Neural cell (in vitro differentiated cells): ENCODE data around the gene PGLYRP4. TPM values are rescaled to one million over a fixed set of nuclear protein-coding genes. Genes with fewer than 3 reads are reported as not detected.

ENCODE experiments used
- H2AFZ ChIP-seq: fragments of 200-600, 300-800 bp; sonication (generic), shearing (Covaris generic); 2 replicates; pipeline ENCODE4 v1.6.0; 2014; ENCODE audit warnings: low read depth, mild to moderate bottlenecking, antibody characterized with exemption, low read length, moderate library complexity
- H3F3A ChIP-seq: fragments of 200-600 bp; shearing (Covaris generic); 2 replicates; pipeline ENCODE4 v1.6.1; 2016; ENCODE audit warnings: mild to moderate bottlenecking, moderate library complexity, mixed read lengths, antibody characterized with exemption, low read length; ENCODE audit not compliant: insufficient read depth, poor library complexity, severe bottlenecking
- H3K27ac ChIP-seq: fragments of 200-600, 300-800 bp; sonication (generic), shearing (Covaris generic); 2 replicates; pipeline ENCODE4 v1.5.1; 2014; ENCODE audit warnings: mild to moderate bottlenecking, low read length, moderate library complexity
- H3K27me3 ChIP-seq: fragments of 300-800, 200-600 bp; sonication (generic), shearing (Covaris generic); 2 replicates; pipeline ENCODE4 v1.6.0; 2014; ENCODE audit warnings: mild to moderate bottlenecking, low read depth, low read length, moderate library complexity; ENCODE audit not compliant: insufficient read depth
- H3K36me3 ChIP-seq: fragments of 300-800, 200-600 bp; sonication (generic), shearing (Covaris generic); 2 replicates; pipeline ENCODE4 v1.5.1; 2014; ENCODE audit warnings: mild to moderate bottlenecking, antibody characterized with exemption, low read length, moderate library complexity; ENCODE audit not compliant: insufficient read depth
- H3K4me2 ChIP-seq: fragments of 300-800, 200-600 bp; sonication (generic), shearing (Covaris generic); 2 replicates; pipeline ENCODE4 v1.6.0; 2014; ENCODE audit warnings: mild to moderate bottlenecking, low read length
- H3K4me3 ChIP-seq: fragments of 300-800, 200-600 bp; sonication (generic), shearing (Covaris generic); 2 replicates; pipeline ENCODE4 v1.5.1; 2014; ENCODE audit warnings: mild to moderate bottlenecking, low read length, moderate library complexity
- H3K79me2 ChIP-seq: fragments of 200-600 bp; shearing (Covaris generic); replicated peaks from 2 replicates; pipeline ENCODE4 v1.6.0; 2014; ENCODE audit warnings: mild to moderate bottlenecking, low read length, moderate library complexity; ENCODE audit not compliant: insufficient read depth
- H3K9ac ChIP-seq: fragments of 300-800, 200-600 bp; sonication (generic), shearing (Covaris generic); 2 replicates; pipeline ENCODE4 v1.6.1; 2016; ENCODE audit warnings: mild to moderate bottlenecking, low read length, mixed read lengths
- H3K9me2 ChIP-seq: fragments of 200-600 bp; shearing (Covaris generic); 2 replicates; pipeline ENCODE4 v1.6.1; 2016; ENCODE audit warnings: mild to moderate bottlenecking, low read length, mixed read lengths; ENCODE audit not compliant: insufficient read depth
- H3K9me3 ChIP-seq: fragments of 200-600, 300-800 bp; sonication (generic), shearing (Covaris generic); 2 replicates; pipeline ENCODE4 v1.6.1; 2016; ENCODE audit warnings: mild to moderate bottlenecking, mixed run types, low read length, moderate library complexity, mixed read lengths
- H4K20me1 ChIP-seq: fragments of 200-600 bp; shearing (Covaris generic); 2 replicates; pipeline ENCODE4 v1.6.1; 2016; ENCODE audit warnings: mild to moderate bottlenecking, mixed run types; ENCODE audit not compliant: insufficient read depth
- EP300 ChIP-seq: fragments of 450-650 bp; conservative IDR thresholded peaks from 2 replicates; pipeline ENCODE4 v1.6.1; 2014; ENCODE audit warnings: antibody characterized with exemption, mild to moderate bottlenecking, moderate library complexity; ENCODE audit not compliant: poor library complexity, severe bottlenecking
- EZH2 ChIP-seq: fragments of 200-600, 300-800 bp; shearing (Covaris generic), sonication (generic); IDR thresholded peaks from 2 replicates; pipeline ENCODE4 v1.6.1; 2014; ENCODE audit warnings: antibody characterized with exemption, low read length, borderline replicate concordance, mild to moderate bottlenecking; ENCODE audit not compliant: insufficient read depth, poor library complexity, severe bottlenecking
- MXI1 ChIP-seq: fragments of 450-650 bp; conservative IDR thresholded peaks from 2 replicates; pipeline ENCODE4 v1.6.1; 2014; ENCODE audit warnings: antibody characterized with exemption, mild to moderate bottlenecking; ENCODE audit not compliant: poor library complexity, severe bottlenecking
- POLR2AphosphoS5 ChIP-seq: IDR thresholded peaks from 2 replicates; pipeline ENCODE4 v1.6.1; 2012
- RAD21 ChIP-seq: fragments of 450-650 bp; conservative IDR thresholded peaks from 2 replicates; pipeline ENCODE4 v1.6.1; 2014; ENCODE audit warnings: antibody characterized with exemption, mild to moderate bottlenecking, moderate library complexity
- SMC3 ChIP-seq: fragments of 450-650 bp; conservative IDR thresholded peaks from 2 replicates; pipeline ENCODE4 v1.6.1; 2014; ENCODE audit warnings: antibody characterized with exemption, mild to moderate bottlenecking, moderate library complexity; ENCODE audit not compliant: poor library complexity
- TAF1 ChIP-seq: IDR thresholded peaks from 2 replicates; pipeline ENCODE4 v1.6.1; 2012; ENCODE audit warnings: low read depth
- polyA plus RNA-seq: library from polyadenylated mRNA; depleted of rRNA; stranded (reverse); fragments of >200 nt; gene quantifications from 2 replicates; pipeline ENCODE4 v1.2.3, GENCODE V29; 2014
- TF ChIP-seq, protein P1 (sequence below): IDR thresholded peaks from 2 replicates; pipeline ENCODE4 v1.6.1; 2012; ENCODE audit warnings: borderline replicate concordance
- TF ChIP-seq, protein P2 (sequence below): fragments of 450-650 bp; IDR thresholded peaks from 2 replicates; pipeline ENCODE4 v1.5.1; 2014; ENCODE audit warnings: antibody characterized with exemption, mild to moderate bottlenecking, moderate library complexity; ENCODE audit not compliant: poor library complexity, severe bottlenecking

Gene PGLYRP4
- polyA plus RNA-seq, 1 donor from 2014 or later, result not detected

DNA sequence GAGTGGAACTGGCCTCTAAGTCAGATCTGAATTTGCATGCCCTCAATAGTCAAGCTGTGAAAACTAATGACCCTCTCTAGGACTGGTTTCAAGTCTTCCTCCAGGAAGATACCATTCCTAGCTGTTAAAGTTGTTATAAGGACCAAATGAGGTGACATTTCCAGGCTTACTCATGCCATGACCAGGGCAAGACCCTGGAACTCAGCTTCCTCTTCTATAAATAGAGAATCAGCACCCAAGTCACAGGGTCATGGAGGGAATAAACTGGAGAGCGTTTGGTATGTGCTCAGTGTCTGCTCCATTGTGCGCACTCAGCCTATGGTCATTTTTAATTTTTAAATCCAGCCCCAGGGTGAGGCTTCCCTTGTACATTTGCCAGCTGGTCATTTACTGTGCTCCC lies 11.5 kb upstream of the PGLYRP4 start:
- no peaks in the 10 kb centered on the region for H4K20me1 ChIP-seq
- no peaks in the 10 kb centered on the region for H3K27me3 ChIP-seq
- H3K4me2 ChIP-seq, result no peak overlapping the region
- TF ChIP-seq MXI1 (no peak), EP300 (no peak), TAF1 (no peak), SMC3 (no peak), EZH2 (no peak), POLR2AphosphoS5 (no peak), RAD21 (no peak)
- TF ChIP-seq, protein P1, sequence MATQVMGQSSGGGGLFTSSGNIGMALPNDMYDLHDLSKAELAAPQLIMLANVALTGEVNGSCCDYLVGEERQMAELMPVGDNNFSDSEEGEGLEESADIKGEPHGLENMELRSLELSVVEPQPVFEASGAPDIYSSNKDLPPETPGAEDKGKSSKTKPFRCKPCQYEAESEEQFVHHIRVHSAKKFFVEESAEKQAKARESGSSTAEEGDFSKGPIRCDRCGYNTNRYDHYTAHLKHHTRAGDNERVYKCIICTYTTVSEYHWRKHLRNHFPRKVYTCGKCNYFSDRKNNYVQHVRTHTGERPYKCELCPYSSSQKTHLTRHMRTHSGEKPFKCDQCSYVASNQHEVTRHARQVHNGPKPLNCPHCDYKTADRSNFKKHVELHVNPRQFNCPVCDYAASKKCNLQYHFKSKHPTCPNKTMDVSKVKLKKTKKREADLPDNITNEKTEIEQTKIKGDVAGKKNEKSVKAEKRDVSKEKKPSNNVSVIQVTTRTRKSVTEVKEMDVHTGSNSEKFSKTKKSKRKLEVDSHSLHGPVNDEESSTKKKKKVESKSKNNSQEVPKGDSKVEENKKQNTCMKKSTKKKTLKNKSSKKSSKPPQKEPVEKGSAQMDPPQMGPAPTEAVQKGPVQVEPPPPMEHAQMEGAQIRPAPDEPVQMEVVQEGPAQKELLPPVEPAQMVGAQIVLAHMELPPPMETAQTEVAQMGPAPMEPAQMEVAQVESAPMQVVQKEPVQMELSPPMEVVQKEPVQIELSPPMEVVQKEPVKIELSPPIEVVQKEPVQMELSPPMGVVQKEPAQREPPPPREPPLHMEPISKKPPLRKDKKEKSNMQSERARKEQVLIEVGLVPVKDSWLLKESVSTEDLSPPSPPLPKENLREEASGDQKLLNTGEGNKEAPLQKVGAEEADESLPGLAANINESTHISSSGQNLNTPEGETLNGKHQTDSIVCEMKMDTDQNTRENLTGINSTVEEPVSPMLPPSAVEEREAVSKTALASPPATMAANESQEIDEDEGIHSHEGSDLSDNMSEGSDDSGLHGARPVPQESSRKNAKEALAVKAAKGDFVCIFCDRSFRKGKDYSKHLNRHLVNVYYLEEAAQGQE, result no peak
- TF ChIP-seq, protein P2, sequence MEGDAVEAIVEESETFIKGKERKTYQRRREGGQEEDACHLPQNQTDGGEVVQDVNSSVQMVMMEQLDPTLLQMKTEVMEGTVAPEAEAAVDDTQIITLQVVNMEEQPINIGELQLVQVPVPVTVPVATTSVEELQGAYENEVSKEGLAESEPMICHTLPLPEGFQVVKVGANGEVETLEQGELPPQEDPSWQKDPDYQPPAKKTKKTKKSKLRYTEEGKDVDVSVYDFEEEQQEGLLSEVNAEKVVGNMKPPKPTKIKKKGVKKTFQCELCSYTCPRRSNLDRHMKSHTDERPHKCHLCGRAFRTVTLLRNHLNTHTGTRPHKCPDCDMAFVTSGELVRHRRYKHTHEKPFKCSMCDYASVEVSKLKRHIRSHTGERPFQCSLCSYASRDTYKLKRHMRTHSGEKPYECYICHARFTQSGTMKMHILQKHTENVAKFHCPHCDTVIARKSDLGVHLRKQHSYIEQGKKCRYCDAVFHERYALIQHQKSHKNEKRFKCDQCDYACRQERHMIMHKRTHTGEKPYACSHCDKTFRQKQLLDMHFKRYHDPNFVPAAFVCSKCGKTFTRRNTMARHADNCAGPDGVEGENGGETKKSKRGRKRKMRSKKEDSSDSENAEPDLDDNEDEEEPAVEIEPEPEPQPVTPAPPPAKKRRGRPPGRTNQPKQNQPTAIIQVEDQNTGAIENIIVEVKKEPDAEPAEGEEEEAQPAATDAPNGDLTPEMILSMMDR, result no peak
- H3F3A ChIP-seq, result no peaks in the 10 kb centered on the region
- H2AFZ ChIP-seq, result no peak overlapping the region
- H3K9ac ChIP-seq, result no peak overlapping the region
- no peak overlapping the region for H3K4me3 ChIP-seq
- H3K9me2 ChIP-seq, result no peaks in the 10 kb centered on the region
- H3K36me3 ChIP-seq, result no peaks in the 10 kb centered on the region
- no peaks in the 10 kb centered on the region for H3K79me2 ChIP-seq
- no peak overlapping the region for H3K27ac ChIP-seq
- no peaks in the 10 kb centered on the region for H3K9me3 ChIP-seq

DNA sequence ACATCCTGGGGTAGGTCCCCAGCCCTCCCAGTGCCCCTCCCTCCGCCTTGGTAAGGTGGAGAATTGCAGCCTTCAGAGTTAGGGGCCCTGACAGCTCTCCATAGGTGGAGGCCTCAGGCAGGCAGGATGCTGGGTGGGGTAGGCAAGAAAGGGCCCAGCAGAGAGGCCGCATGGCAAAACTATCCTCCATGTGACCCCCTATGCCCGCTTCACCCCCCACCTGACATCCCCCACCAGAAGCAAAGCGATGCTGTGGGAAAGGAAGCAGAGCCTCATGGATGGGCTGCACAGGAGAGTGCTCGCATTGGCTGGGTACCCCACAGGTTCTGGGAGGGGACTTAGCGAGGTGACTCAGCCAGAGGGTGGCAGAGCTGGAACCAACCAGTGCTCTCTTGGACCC lies 10.6 kb upstream of the PGLYRP4 start:
- H3F3A ChIP-seq, result no peaks in the 10 kb centered on the region
- TF ChIP-seq RAD21, result no peak
- TF ChIP-seq, protein P1, result no peak
- H3K79me2 ChIP-seq, result no peaks in the 10 kb centered on the region
- H2AFZ ChIP-seq, result no peak overlapping the region
- no peaks in the 10 kb centered on the region for H3K9me2 ChIP-seq
- H3K9me3 ChIP-seq, result no peaks in the 10 kb centered on the region
- no peaks in the 10 kb centered on the region for H4K20me1 ChIP-seq
- no peaks in the 10 kb centered on the region for H3K27me3 ChIP-seq
- H3K4me3 ChIP-seq, result no peak overlapping the region
- H3K9ac ChIP-seq, result no peak overlapping the region
- no peak overlapping the region for H3K27ac ChIP-seq
- H3K4me2 ChIP-seq, result no peak overlapping the region
- no peaks in the 10 kb centered on the region for H3K36me3 ChIP-seq
